Amygdala (tissue), 56 donors: ENCODE measurements around the gene COL13A1.

Experiments
- DNase-seq, 56 donors: peaks; one replicate each; lab custom pipeline; 2025; lab: John Stamatoyannopoulos, UW

The COL13A1 gene

DNA sequence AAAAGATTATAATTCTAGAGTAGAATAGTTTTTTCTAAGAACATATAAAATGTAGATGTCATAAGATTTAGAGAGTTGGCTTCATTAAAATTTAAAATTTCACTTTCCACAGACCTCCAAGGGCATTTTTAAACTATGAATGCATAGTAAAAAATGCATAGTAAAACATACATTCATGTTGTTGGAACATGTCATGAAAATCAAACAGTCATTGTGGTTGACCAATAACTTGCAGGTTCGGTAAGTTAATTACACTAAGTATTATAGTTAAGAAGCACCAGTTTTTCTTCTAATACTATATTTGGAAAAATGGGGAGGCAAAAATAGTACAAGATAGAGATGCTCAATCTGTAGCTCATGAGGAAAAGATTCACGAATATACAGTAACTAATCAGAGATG, 189.4 kb downstream of the COL13A1 start:
- no peak for DNase-seq

DNA sequence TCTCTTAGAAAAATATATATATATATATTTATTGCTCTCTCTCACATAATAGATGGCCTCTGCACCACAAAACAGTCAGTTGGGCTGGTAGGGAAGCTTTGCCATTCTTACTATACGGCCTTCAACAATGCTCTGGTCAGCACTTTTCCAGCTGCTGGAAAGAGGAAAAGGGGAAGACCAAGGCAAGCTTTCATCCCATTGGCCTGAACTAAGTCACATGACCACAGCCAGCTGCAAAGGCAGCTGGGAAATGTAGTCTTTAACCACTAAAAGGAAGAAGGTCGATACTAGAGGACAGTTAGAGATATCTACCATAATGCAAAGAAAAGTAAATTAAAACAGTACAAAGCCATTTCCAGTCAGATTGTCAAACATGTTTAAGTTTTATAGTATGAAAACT, 192.6 kb downstream of the COL13A1 start:
- DNase-seq: peak in 18 of 56 donors; percentile 1 to 53 (median 6)

DNA sequence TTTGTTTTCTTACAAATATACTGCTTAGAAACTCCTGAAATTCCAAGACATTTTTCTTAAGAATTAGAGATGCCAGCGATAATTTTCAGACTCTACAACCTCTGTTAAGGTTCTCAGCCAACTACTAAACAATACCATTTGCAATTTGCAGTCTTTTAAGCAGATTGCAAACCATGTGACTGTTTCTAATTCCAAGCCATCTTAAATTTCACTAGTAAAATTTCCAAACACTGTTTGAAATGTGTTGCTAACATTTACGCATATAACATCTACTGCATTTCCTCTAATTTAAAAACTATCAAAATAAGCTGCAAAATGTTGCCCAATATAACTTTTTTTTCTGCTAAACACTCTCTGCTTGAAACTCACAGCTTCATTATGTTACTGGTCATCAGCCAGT, 194.9 kb downstream of the COL13A1 start:
- DNase-seq: no peak

DNA sequence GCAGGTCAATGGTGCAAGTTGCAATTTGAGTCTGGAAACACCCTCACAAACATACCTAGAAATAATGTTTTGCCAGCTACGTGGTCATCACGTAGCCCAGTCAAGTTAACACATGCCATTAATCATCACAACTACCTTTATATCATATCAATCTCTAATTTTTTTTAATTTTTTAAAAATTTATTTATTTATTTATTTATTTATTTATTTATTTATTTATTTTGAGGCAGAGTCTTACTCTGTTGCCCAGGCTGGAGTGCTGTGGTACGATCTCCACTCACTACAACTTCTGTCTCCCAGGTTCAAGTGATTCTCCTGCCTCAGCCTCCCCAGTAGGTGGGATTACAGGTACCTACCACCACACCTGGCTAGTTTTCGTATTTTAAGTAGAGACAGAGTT, 198.6 kb downstream of the COL13A1 start:
- no peak for DNase-seq

DNA sequence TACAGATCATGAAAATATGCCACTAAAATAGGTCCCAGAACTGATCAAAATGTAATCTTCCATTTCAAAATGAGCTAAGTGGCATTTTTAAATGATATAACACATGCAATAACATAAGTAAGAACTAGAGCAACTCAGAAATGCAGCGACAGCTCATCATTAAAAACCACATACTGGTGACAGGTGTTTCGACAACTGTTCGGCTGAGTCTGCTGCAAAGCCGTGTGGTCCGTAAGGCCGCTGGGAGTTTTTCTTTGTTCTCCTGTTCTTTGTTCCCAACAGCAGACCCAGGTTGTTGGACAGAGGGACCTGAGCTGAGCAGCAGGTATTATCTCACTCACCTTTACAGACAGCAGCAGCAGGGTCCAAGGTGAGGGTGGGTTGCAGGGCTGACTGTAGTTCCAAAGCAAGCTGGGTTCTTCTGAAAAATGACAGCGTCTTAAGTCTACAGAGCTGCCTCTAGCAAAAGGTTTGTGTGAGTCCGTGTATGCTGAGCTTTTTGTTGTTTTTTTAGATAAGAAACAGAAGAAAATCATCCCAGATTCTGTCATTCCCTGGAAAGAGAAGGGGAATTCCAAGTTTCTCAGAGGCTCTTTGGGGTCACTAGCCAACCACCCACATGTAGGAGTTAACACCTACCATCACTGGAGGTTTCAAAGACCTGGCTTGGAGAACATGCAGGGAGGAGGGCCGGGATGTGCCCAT, 205.6 kb downstream of the COL13A1 start:
- DNase-seq: no peak
